Measurements from ENCODE around the gene MATN4.

DNA sequence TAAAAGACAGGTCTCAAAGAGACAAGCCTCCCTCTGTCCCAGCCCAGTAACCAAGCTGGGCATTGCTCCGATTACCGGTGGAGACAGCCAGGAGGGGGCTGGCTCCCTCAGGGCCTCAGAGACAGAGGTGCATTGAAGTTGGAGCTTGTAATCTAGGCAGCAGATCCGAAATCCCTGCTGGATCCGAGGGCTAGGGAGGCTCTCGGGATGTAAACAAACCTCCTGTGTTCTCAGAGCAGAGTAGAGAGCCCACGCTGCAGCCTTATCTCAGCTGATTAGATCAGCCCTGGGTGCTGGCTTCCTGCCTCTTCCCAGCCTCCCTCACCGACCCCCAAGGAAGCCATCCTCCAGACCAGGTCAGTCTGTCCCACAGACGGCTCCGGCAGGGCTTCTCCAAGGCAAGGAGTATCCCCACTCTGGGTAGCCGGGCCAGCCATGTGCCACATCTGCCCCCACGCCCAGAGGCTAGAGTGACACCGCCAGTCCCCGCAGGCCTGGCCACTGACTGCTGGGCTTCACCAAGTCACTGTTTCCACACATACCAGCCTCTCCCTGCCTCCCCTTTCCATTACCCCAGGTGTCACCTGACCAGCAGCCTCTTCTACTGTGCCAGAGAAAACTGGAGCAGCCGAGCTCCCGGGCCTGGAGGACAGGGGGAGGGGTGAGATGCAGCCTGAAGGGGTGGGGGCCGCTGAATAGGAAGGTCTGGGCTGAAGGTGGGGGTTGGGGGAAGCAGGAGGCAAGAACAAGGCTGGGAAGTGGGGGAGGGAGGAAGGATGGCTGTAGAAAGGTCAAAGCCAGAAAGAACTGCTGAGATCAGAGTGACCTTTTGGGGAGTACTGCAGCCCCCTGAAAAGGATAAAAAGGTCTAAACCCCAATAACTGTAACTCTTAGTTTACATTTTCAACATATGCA lies 34.1 kb upstream of the MATN4 start:
- TF ChIP-seq TAF1 (IDR thresholded peaks at IDR 0.05; ENCODE audit: low read depth) (no peak), SMC3 (conservative IDR thresholded peaks at IDR 0.05; ENCODE audit: poor library complexity) (no peak), POLR2AphosphoS5 (IDR thresholded peaks at IDR 0.05) (no peak)
- TF ChIP-seq, protein P1, sequence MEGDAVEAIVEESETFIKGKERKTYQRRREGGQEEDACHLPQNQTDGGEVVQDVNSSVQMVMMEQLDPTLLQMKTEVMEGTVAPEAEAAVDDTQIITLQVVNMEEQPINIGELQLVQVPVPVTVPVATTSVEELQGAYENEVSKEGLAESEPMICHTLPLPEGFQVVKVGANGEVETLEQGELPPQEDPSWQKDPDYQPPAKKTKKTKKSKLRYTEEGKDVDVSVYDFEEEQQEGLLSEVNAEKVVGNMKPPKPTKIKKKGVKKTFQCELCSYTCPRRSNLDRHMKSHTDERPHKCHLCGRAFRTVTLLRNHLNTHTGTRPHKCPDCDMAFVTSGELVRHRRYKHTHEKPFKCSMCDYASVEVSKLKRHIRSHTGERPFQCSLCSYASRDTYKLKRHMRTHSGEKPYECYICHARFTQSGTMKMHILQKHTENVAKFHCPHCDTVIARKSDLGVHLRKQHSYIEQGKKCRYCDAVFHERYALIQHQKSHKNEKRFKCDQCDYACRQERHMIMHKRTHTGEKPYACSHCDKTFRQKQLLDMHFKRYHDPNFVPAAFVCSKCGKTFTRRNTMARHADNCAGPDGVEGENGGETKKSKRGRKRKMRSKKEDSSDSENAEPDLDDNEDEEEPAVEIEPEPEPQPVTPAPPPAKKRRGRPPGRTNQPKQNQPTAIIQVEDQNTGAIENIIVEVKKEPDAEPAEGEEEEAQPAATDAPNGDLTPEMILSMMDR (IDR thresholded peaks at IDR 0.05; ENCODE audit: poor library complexity, severe bottlenecking) = no peak
- TF ChIP-seq, protein P2, sequence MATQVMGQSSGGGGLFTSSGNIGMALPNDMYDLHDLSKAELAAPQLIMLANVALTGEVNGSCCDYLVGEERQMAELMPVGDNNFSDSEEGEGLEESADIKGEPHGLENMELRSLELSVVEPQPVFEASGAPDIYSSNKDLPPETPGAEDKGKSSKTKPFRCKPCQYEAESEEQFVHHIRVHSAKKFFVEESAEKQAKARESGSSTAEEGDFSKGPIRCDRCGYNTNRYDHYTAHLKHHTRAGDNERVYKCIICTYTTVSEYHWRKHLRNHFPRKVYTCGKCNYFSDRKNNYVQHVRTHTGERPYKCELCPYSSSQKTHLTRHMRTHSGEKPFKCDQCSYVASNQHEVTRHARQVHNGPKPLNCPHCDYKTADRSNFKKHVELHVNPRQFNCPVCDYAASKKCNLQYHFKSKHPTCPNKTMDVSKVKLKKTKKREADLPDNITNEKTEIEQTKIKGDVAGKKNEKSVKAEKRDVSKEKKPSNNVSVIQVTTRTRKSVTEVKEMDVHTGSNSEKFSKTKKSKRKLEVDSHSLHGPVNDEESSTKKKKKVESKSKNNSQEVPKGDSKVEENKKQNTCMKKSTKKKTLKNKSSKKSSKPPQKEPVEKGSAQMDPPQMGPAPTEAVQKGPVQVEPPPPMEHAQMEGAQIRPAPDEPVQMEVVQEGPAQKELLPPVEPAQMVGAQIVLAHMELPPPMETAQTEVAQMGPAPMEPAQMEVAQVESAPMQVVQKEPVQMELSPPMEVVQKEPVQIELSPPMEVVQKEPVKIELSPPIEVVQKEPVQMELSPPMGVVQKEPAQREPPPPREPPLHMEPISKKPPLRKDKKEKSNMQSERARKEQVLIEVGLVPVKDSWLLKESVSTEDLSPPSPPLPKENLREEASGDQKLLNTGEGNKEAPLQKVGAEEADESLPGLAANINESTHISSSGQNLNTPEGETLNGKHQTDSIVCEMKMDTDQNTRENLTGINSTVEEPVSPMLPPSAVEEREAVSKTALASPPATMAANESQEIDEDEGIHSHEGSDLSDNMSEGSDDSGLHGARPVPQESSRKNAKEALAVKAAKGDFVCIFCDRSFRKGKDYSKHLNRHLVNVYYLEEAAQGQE (IDR thresholded peaks at IDR 0.05; ENCODE audit: borderline replicate concordance) = no peak
